Measurements from ENCODE around the gene CASR.

GRCh38 chr3:122314228-122314876 is 130.9 kb downstream of the CASR start:
- TF ChIP-seq, protein P1, sequence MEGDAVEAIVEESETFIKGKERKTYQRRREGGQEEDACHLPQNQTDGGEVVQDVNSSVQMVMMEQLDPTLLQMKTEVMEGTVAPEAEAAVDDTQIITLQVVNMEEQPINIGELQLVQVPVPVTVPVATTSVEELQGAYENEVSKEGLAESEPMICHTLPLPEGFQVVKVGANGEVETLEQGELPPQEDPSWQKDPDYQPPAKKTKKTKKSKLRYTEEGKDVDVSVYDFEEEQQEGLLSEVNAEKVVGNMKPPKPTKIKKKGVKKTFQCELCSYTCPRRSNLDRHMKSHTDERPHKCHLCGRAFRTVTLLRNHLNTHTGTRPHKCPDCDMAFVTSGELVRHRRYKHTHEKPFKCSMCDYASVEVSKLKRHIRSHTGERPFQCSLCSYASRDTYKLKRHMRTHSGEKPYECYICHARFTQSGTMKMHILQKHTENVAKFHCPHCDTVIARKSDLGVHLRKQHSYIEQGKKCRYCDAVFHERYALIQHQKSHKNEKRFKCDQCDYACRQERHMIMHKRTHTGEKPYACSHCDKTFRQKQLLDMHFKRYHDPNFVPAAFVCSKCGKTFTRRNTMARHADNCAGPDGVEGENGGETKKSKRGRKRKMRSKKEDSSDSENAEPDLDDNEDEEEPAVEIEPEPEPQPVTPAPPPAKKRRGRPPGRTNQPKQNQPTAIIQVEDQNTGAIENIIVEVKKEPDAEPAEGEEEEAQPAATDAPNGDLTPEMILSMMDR (IDR thresholded peaks at IDR 0.05 in 4 of 5, conservative IDR thresholded peaks at IDR 0.05 in 1 of 5): no peak
- TF ChIP-seq POLR2A (IDR thresholded peaks at IDR 0.05): no peak
